T-helper 2 cell treated with Interferon-gamma antibody and Interleukin-4, amounts not matched to agents 5 μg/mL and 100 μg/mL, for 36 hours (primary cell): ENCODE measurements around the gene PSME3IP1.

ENCODE experiments used
- DNase-seq: peaks from one replicate; pipeline ENCODE4 v3.0.0; 2021; ENCODE audit warnings: low spot score
- H3K27ac Mint-ChIP-seq: one replicate; pipeline ENCODE4 v1.8.0; 2021; ENCODE audit warnings: mild to moderate bottlenecking, mixed read lengths
- H3K27me3 Mint-ChIP-seq: one replicate; pipeline ENCODE4 v1.8.0; 2021; ENCODE audit warnings: low read depth, mixed read lengths
- H3K36me3 Mint-ChIP-seq: one replicate; pipeline ENCODE4 v1.8.0; 2021; ENCODE audit warnings: low read depth, mixed read lengths
- H3K4me1 Mint-ChIP-seq: one replicate; pipeline ENCODE4 v1.8.0; 2021; ENCODE audit warnings: low read depth, mixed read lengths
- H3K4me3 Mint-ChIP-seq: one replicate; pipeline ENCODE4 v1.8.0; 2022; ENCODE audit warnings: mild to moderate bottlenecking, moderate library complexity, mixed read lengths
- H3K9me3 Mint-ChIP-seq: one replicate; pipeline ENCODE4 v1.8.0; 2021; ENCODE audit warnings: mixed read lengths

PSME3IP1 gene

DNA sequence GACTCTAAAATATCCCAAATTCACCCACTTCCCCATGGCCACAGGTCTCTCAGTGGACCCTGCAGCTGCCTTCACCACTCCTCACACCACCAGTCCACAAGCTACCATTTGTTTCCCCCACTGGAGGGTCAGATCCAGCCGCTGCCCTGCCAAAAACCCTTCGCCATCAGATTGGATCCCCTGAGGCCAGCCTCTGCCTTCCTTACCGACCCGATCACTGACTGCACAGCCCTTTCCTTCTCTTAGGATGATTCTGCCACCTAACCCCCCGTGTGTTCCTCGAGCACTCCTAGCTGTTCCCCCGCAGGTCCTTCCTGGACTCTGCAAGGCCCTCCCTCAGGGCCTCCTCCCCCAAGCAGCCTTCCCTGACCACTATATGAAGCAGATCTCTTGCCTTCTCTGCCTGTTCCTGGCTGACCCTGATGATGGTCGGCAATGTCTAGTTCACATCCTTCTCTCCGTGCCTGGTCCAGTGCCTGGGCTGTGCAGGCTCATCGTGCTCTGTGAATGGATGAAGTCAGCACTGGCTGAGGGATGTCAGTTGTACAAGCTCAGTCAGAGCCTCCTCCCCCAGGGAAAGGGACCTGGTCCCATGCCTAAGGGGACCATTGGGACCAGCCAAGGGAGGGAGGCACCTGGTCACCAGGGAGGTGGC lies 47.4 kb downstream of the PSME3IP1 start:
- no peaks in the 10 kb centered on the region for H3K27me3 Mint-ChIP-seq
- peaks cover 32% of the 10 kb centered on the region for H3K4me1 Mint-ChIP-seq
- no peaks in the 10 kb centered on the region for H3K9me3 Mint-ChIP-seq
- no peak overlapping the region for H3K4me3 Mint-ChIP-seq
- H3K27ac Mint-ChIP-seq, result peak overlapping the region; percentile 15
- no peaks in the 10 kb centered on the region for H3K36me3 Mint-ChIP-seq
- no peak for DNase-seq

- Mint-ChIP-seq H3K4me1 (peaks cover 32% of the 10 kb centered on the region), H3K27ac (peak overlapping the region; percentile 15), H3K27me3 (no peaks in the 10 kb centered on the region), H3K9me3 (no peaks in the 10 kb centered on the region), H3K4me3 (no peak overlapping the region), H3K36me3 (no peaks in the 10 kb centered on the region)
- no peak for DNase-seq
Measured at GRCh38 chr16:57137566-57138273, 48.1 kb downstream of the PSME3IP1 start.

DNA sequence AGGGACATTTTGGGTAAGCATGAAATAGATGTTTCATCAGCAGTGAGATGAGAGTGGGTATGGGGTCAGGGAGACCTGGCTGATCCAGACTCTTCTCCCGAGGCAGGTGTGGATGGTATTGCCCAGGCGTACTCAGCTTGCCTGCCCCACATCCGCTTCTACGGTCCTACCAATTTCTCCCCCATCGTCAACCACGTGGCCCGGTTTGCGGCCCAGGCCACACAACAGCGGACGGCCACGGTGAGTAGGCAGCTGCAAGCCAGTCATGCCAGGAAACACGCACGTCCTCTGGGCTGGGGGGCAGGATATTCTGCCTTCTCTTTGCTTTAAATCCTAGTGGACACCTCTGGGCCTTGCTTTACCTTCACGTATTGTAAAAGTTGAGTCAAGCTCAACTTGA lies 48.8 kb downstream of the PSME3IP1 start:
- Mint-ChIP-seq H3K4me3 (no peak overlapping the region), H3K27me3 (no peaks in the 10 kb centered on the region), H3K36me3 (no peaks in the 10 kb centered on the region), H3K9me3 (no peaks in the 10 kb centered on the region), H3K4me1 (peaks cover 25% of the 10 kb centered on the region), H3K27ac (peak overlapping the region; percentile 31)
- DNase-seq, result no peak

DNA sequence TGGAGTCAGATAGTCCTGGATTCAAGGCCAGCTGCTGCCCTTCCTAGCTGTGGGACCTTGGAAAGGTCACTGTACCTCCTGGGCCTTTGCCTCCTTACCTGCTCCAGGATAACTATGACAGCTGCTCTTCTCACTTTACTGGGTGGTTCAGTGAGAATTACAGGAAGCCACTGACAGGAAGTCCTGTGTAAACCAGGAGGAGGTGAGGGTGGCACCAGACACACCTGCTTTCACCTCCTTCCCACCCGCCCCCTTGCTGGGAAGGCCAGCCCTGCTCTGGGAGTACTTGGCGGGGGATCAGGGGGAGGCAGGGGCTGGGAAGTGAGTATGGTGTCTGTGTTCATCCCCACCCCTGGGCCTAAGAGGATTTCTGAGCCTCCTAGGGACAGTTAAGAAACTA lies 50.9 kb downstream of the PSME3IP1 start:
- no peak for DNase-seq
- peak overlapping the region; percentile 86 for H3K27ac Mint-ChIP-seq
- H3K4me1 Mint-ChIP-seq, result peaks cover 18% of the 10 kb centered on the region
- peak overlapping the region; percentile 72 for H3K4me3 Mint-ChIP-seq
- no peaks in the 10 kb centered on the region for H3K9me3 Mint-ChIP-seq
- no peaks in the 10 kb centered on the region for H3K36me3 Mint-ChIP-seq
- no peaks in the 10 kb centered on the region for H3K27me3 Mint-ChIP-seq

DNA sequence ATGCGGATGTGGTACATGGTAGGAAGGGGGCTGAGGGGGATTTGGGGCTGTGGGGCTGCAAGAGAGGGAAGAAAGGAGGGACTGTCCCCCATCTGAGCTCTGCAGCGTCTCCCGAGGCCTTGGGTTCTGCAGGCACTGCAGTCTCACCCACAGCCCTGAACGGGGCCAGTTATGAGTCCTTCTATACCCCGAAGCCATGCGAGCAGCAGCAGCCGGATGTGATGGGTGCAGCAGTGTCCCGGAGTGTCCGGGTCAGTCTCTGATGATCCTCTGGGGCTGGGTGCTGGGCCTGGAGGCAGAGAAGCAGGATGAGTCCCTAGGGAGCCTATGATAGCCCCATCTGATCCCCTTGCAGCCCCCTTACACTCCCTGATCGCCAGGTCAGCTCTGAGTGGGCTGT lies 52.0 kb downstream of the PSME3IP1 start:
- DNase-seq, result no peak
- no peak overlapping the region for H3K4me3 Mint-ChIP-seq
- H3K36me3 Mint-ChIP-seq, result no peaks in the 10 kb centered on the region
- no peak overlapping the region for H3K27ac Mint-ChIP-seq
- no peaks in the 10 kb centered on the region for H3K27me3 Mint-ChIP-seq
- no peaks in the 10 kb centered on the region for H3K9me3 Mint-ChIP-seq
- peaks cover 24% of the 10 kb centered on the region for H3K4me1 Mint-ChIP-seq

- Mint-ChIP-seq H3K27me3 (no peaks in the 10 kb centered on the region), H3K9me3 (no peaks in the 10 kb centered on the region), H3K4me1 (peaks cover 28% of the 10 kb centered on the region), H3K4me3 (no peak overlapping the region), H3K27ac (no peak overlapping the region), H3K36me3 (no peaks in the 10 kb centered on the region)
- no peak for DNase-seq
Measured at GRCh38 chr16:57133031-57133430, 52.8 kb downstream of the PSME3IP1 start.

- DNase-seq, result no peak
- Mint-ChIP-seq H3K4me1 (peaks cover 33% of the 10 kb centered on the region), H3K27me3 (no peaks in the 10 kb centered on the region), H3K27ac (peak overlapping the region; percentile 35), H3K36me3 (no peaks in the 10 kb centered on the region), H3K4me3 (no peak overlapping the region), H3K9me3 (no peaks in the 10 kb centered on the region)
Measured at GRCh38 chr16:57132470-57132869, 53.4 kb downstream of the PSME3IP1 start.

GRCh38 chr16:57131351-57131970 lies 54.4 kb downstream of the PSME3IP1 start:
- Mint-ChIP-seq H3K36me3 (no peaks in the 10 kb centered on the region), H3K4me1 (peaks cover 43% of the 10 kb centered on the region), H3K27me3 (no peaks in the 10 kb centered on the region), H3K4me3 (no peak overlapping the region), H3K27ac (peak overlapping the region; percentile 41), H3K9me3 (no peaks in the 10 kb centered on the region)
- no peak for DNase-seq

GRCh38 chr16:57130950-57131321 lies 54.9 kb downstream of the PSME3IP1 start:
- Mint-ChIP-seq H3K27ac (no peak overlapping the region), H3K4me3 (no peak overlapping the region), H3K36me3 (no peaks in the 10 kb centered on the region), H3K27me3 (no peaks in the 10 kb centered on the region), H3K9me3 (no peaks in the 10 kb centered on the region), H3K4me1 (peaks cover 42% of the 10 kb centered on the region)
- DNase-seq, result no peak

DNA sequence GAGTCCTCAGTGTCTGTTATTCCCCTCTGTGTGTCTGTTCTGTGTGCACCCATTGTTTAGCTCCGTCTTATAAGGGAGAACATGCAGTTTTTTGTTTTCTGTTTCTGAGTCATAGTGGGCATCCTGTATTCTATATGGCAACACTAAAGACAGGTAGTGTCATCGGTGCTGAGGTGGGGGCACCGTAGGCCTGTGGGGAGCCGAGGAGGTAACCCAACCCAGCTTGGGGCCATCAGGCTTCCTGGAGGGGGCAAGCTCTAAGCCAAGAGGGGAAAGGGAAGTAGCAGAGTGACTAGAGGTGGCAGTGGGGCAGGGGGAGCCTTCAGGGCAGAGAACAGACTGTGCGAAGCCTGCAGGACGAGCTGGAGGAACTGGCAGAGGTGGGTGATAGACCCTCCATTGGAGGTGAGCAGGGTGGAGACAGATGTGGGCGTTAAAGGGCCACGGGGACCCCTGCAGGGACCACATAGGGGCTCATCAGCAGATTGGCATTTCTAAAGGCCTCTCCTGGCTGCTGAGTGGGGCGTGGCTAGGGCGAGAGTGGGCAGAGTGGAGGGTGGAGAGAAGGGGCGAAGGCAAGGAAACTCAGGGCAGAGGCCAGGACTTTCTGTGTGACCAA lies 57.0 kb downstream of the PSME3IP1 start:
- peaks cover 33% of the 10 kb centered on the region for H3K4me1 Mint-ChIP-seq
- no peaks in the 10 kb centered on the region for H3K9me3 Mint-ChIP-seq
- peak overlapping the region; percentile 94 for H3K27ac Mint-ChIP-seq
- H3K27me3 Mint-ChIP-seq, result no peaks in the 10 kb centered on the region
- H3K36me3 Mint-ChIP-seq, result no peaks in the 10 kb centered on the region
- DNase-seq, result peak; percentile 16
- peak overlapping the region; percentile 27 for H3K4me3 Mint-ChIP-seq

- H3K27ac Mint-ChIP-seq, result peak overlapping the region; percentile 62
Measured at GRCh38 chr16:57127836-57128235, 58.0 kb downstream of the PSME3IP1 start.

DNA sequence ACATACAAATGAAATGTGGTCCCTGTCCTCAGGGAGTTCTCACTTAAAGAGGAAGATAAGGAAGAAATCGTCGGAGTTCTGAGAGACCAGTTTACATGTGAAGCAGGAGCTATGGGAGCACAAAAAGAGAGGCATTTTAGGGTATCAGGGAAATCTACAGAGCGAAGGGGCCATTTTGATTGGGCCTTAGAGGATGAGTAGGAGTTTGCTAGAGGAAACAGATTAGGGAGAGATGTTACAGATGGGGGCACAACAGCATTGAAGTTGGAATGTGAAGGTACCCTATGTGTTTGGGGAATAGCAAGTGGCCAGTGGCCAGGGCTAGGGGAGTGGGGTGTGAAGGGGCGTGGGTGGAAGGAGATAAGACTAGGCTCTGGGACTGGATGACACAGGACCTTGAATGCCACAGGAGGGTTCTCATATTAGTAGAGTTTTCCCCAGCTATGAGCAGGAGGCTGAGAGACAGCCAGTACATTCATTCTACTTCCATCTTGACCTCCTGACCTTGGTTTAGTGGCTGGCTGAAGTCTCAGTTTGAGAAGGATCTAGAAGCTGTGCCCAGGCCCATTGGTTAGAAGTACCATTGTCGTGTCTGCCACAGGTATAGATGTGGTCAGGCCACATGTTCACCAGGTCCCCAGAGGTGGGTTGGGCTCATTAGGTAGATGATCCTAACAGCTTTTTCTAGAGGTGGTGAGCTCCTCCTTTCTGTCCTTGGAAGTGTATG lies 58.6 kb downstream of the PSME3IP1 start:
- no peak for DNase-seq
- Mint-ChIP-seq H3K4me3 (no peak overlapping the region), H3K36me3 (no peaks in the 10 kb centered on the region), H3K27ac (peak overlapping the region; percentile 62), H3K9me3 (no peaks in the 10 kb centered on the region), H3K27me3 (no peaks in the 10 kb centered on the region), H3K4me1 (peaks cover 35% of the 10 kb centered on the region)

More at GRCh38 chr16:57127836-57128235, 58.0 kb downstream of the PSME3IP1 start:
- Mint-ChIP-seq H3K36me3 (no peaks in the 10 kb centered on the region), H3K27me3 (no peaks in the 10 kb centered on the region), H3K4me1 (peaks cover 35% of the 10 kb centered on the region), H3K9me3 (no peaks in the 10 kb centered on the region), H3K4me3 (no peak overlapping the region)
- no peak for DNase-seq

DNA sequence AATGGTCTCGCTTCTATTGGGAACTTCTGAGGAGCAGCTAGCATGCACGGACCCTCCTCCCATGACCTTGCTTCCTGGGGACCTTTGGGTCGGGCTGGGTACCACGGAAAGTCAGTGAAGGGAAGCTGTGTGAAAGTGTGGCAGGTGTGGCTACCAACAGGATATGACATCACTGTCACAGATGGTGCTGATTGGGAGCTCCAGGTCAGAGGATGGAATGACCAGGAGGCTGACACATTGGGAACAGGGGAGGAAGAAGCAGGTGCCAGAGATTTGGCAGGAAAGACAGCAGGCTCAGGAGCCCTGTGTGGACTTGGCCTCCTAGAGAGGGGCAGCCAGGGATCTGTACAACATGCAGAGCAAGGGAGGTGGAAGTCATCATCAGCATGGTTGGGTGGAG lies 59.4 kb downstream of the PSME3IP1 start:
- H3K27me3 Mint-ChIP-seq, result no peaks in the 10 kb centered on the region
- H3K4me3 Mint-ChIP-seq, result no peak overlapping the region
- H3K9me3 Mint-ChIP-seq, result no peaks in the 10 kb centered on the region
- DNase-seq, result no peak
- H3K36me3 Mint-ChIP-seq, result no peaks in the 10 kb centered on the region
- H3K27ac Mint-ChIP-seq, result peak overlapping the region; percentile 75
- H3K4me1 Mint-ChIP-seq, result peaks cover 35% of the 10 kb centered on the region
